Kidney epithelial cell (primary cell): ENCODE results near the gene THBS2. TPM values are rescaled to one million over a fixed set of nuclear protein-coding genes. Genes with fewer than 3 reads are reported as not detected.

ENCODE experiments used
- DNase-seq: peaks from one replicate; pipeline ENCODE4 v3.0.0-alpha.2; 2010; ENCODE audit warnings: low read depth
- H3K27me3 ChIP-seq: 2 replicates; pipeline ENCODE4 v1.6.0; 2011; ENCODE audit warnings: low read length; ENCODE audit not compliant: control insufficient read depth, insufficient read depth
- H3K36me3 ChIP-seq: 2 replicates; pipeline ENCODE4 v1.5.1; 2011; ENCODE audit warnings: low read length; ENCODE audit not compliant: control insufficient read depth, insufficient read depth
- H3K4me3 ChIP-seq: 2 replicates; pipeline ENCODE4 v1.5.1; 2011; ENCODE audit warnings: low read depth, mild to moderate bottlenecking, control low read depth, low read length
- CTCF ChIP-seq: IDR thresholded peaks from 2 replicates; pipeline ENCODE4 v1.5.1; 2011; ENCODE audit warnings: mild to moderate bottlenecking, moderate library complexity, low read length, control low read depth, inconsistent platforms; ENCODE audit not compliant: insufficient read depth, poor library complexity, severe bottlenecking
- total RNA-seq: library from RNA; depleted of rRNA; stranded (reverse); fragments of >200 nt; gene quantifications from 2 replicates; pipeline ENCODE4 v1.2.3, GENCODE V29; 2015

The THBS2 gene
- total RNA-seq, 1 donor from 2014 or later, result 21.9 TPM

GRCh38 chr6:169172456-169172855 lies 81.2 kb downstream of the THBS2 start:
- peak; percentile 35 for DNase-seq
- H3K4me3 ChIP-seq, result no peak overlapping the region
- H3K36me3 ChIP-seq, result no peaks in the 10 kb centered on the region
- TF ChIP-seq CTCF, result no peak
- no peaks in the 10 kb centered on the region for H3K27me3 ChIP-seq

- Histone ChIP-seq H3K4me3 (no peak overlapping the region), H3K27me3 (no peaks in the 10 kb centered on the region), H3K36me3 (no peaks in the 10 kb centered on the region)
- no peak for DNase-seq
- TF ChIP-seq CTCF, result no peak
Observed at GRCh38 chr6:169171951-169172350, 81.7 kb downstream of the THBS2 start.

GRCh38 chr6:169171016-169171415 lies 82.6 kb downstream of the THBS2 start:
- Histone ChIP-seq H3K27me3 (no peaks in the 10 kb centered on the region), H3K36me3 (no peaks in the 10 kb centered on the region), H3K4me3 (no peak overlapping the region)
- no peak for TF ChIP-seq CTCF
- no peak for DNase-seq

GRCh38 chr6:169170583-169170955 lies 83.1 kb downstream of the THBS2 start:
- Histone ChIP-seq H3K27me3 (no peaks in the 10 kb centered on the region), H3K36me3 (no peaks in the 10 kb centered on the region), H3K4me3 (no peak overlapping the region)
- no peak for TF ChIP-seq CTCF
- no peak for DNase-seq

- no peak for DNase-seq
- no peaks in the 10 kb centered on the region for H3K27me3 ChIP-seq
- no peak overlapping the region for H3K4me3 ChIP-seq
- H3K36me3 ChIP-seq, result no peaks in the 10 kb centered on the region
- TF ChIP-seq CTCF, result no peak
Observed at GRCh38 chr6:169169941-169170582, 83.6 kb downstream of the THBS2 start.

- TF ChIP-seq CTCF, result no peak
- Histone ChIP-seq H3K27me3 (no peaks in the 10 kb centered on the region), H3K36me3 (no peaks in the 10 kb centered on the region), H3K4me3 (no peak overlapping the region)
- no peak for DNase-seq
Observed at GRCh38 chr6:169169375-169169774, 84.3 kb downstream of the THBS2 start.
